HCT116 (cell line): ENCODE data around the gene FREM1. TPM values are rescaled to one million over a fixed set of nuclear protein-coding genes. Genes with fewer than 3 reads are reported as not detected.

Source experiments
- ATAC-seq: fragments of 200-7000 bp; cut with Tn5 transposase; 2 replicates; pipeline ENCODE4 v1.9.1; 2020; ENCODE audit warnings: mild to moderate bottlenecking, moderate library complexity
- BruUV-seq: library from RNA; stranded (reverse); fragments of 400-500 nt; replicated peaks from 2 replicates; lab custom pipeline; 2021; lab: Mats Ljungman, UMichigan
- CTCF ChIA-PET: fragments of 300-600 bp; sonication (Branson Sonifier 250); formaldehyde crosslinking; loops from one replicate; lab custom pipeline; 2021; ENCODE audit warnings: antibody characterized with exemption; lab: Charles Lee
- POLR2A ChIA-PET: fragments of 300-600, 350-600 bp; sonication (Branson Sonifier 250); formaldehyde crosslinking; loops from one replicate; lab custom pipeline; 2021; ENCODE audit warnings: antibody characterized with exemption; lab: Charles Lee
- RAD21 ChIA-PET, 2 experiments: fragments of 300-600 bp; sonication (Branson Sonifier 250); formaldehyde crosslinking; loops; one replicate each; lab custom pipeline; 2023; ENCODE audit warnings: low total read pairs in 2 of 2; ENCODE audit not compliant: uncharacterized antibody in 2 of 2, unreplicated experiment in 2 of 2, low non-redundant PET in 1 of 2; lab: Charles Lee
- DNase-seq: peaks from one replicate; pipeline ENCODE4 v3.0.0-alpha.2; 2010; ENCODE audit warnings: low read depth, low spot score
- H2AFZ ChIP-seq: fragments of 200-600 bp; shearing (Covaris generic), sonication (generic); 2 replicates; pipeline ENCODE4 v1.6.1; 2017; ENCODE audit warnings: low read depth, mixed run types, mixed read lengths, antibody characterized with exemption, low read length; ENCODE audit not compliant: poor library complexity, severe bottlenecking
- H3K27ac ChIP-seq: 2 replicates; pipeline ENCODE4 v1.5.1; 2012; ENCODE audit warnings: low read depth, low read length
- H3K27me3 ChIP-seq: fragments of 200-600 bp; sonication (generic); 2 replicates; pipeline ENCODE4 v1.6.1; 2016; ENCODE audit warnings: mixed run types, low read length, mixed read lengths; ENCODE audit not compliant: insufficient read depth
- H3K36me3 ChIP-seq, 2 experiments: fragments of 200-500 bp in 1 of 2; fragments of 200-600 bp in 1 of 2; sonication (Bioruptor generic) in 1 of 2; sonication (generic) in 1 of 2; 2 replicates each; pipeline versions ENCODE4 v1.5.1 to v1.6.1; 2014 to 2016; ENCODE audit warnings: low read length in 2 of 2, inconsistent platforms in 1 of 2, mixed read lengths in 1 of 2, mixed run types in 1 of 2; ENCODE audit not compliant: insufficient read depth in 2 of 2, control insufficient read depth in 1 of 2
- H3K4me1 ChIP-seq, 2 experiments: fragments of 200-600 bp in 1 of 2; sonication (generic) in 1 of 2; 2 replicates each; pipeline versions ENCODE4 v1.5.1 to v1.6.1; 2012 to 2017; ENCODE audit warnings: low read length in 2 of 2, inconsistent platforms in 1 of 2, mild to moderate bottlenecking in 1 of 2, mixed read lengths in 1 of 2, mixed run types in 1 of 2, moderate library complexity in 1 of 2; ENCODE audit not compliant: insufficient read depth in 2 of 2, control insufficient read depth in 1 of 2
- H3K4me2 ChIP-seq: fragments of 200-600 bp; sonication (generic); 2 replicates; pipeline ENCODE4 v1.6.1; 2017; ENCODE audit warnings: mixed run types, low read length, mixed read lengths
- H3K4me3 ChIP-seq, 2 experiments: fragments of 200-600 bp in 1 of 2; sonication (generic) in 1 of 2; replicated peaks in 1 of 2; 2 replicates each; pipeline ENCODE4 v1.5.1; 2011 to 2016; ENCODE audit warnings: low read length in 2 of 2, control low read depth in 1 of 2, low read depth in 1 of 2, mild to moderate bottlenecking in 1 of 2, mixed read lengths in 1 of 2, mixed run types in 1 of 2
- H3K79me2 ChIP-seq: fragments of 200-600 bp; sonication (generic); 2 replicates; pipeline ENCODE4 v1.6.1; 2017; ENCODE audit warnings: mild to moderate bottlenecking, mixed run types, low read length, moderate library complexity, mixed read lengths; ENCODE audit not compliant: insufficient read depth
- H3K9ac ChIP-seq: fragments of 200-600 bp; sonication (generic); 2 replicates; pipeline ENCODE4 v1.6.1; 2016; ENCODE audit warnings: low read length, mixed read lengths
- H3K9me2 ChIP-seq: fragments of 200-600 bp; sonication (generic), shearing (Covaris generic); 2 replicates; pipeline ENCODE4 v1.6.1; 2017; ENCODE audit warnings: mixed run types, mild to moderate bottlenecking, moderate library complexity; ENCODE audit not compliant: insufficient read depth
- H3K9me3 ChIP-seq, 2 experiments: fragments of 200-500 bp in 1 of 2; fragments of 200-600 bp in 1 of 2; sonication (Bioruptor generic) in 1 of 2; sonication (generic) in 1 of 2; 2 replicates each; pipeline ENCODE4 v1.6.1; 2014 to 2017; ENCODE audit warnings: low read length in 2 of 2, mixed read lengths in 2 of 2, inconsistent platforms in 1 of 2, low read depth in 1 of 2, mild to moderate bottlenecking in 1 of 2, mixed run types in 1 of 2, moderate library complexity in 1 of 2; ENCODE audit not compliant: control insufficient read depth in 1 of 2, insufficient read depth in 1 of 2
- H4K20me1 ChIP-seq: fragments of 200-600 bp; sonication (generic), shearing (Covaris generic); 2 replicates; pipeline ENCODE4 v1.6.1; 2017; ENCODE audit warnings: mixed run types, mild to moderate bottlenecking, moderate library complexity; ENCODE audit not compliant: insufficient read depth
- ATF3 ChIP-seq: IDR thresholded peaks from 2 replicates; pipeline ENCODE4 v1.6.1; 2012
- CBX3 ChIP-seq: IDR thresholded peaks from 2 replicates; pipeline ENCODE4 v1.6.1; 2012; ENCODE audit warnings: low read depth
- CEBPB ChIP-seq: IDR thresholded peaks from 2 replicates; pipeline ENCODE4 v1.6.1; 2012; ENCODE audit warnings: low read depth
- EGR1 ChIP-seq: IDR thresholded peaks from 2 replicates; pipeline ENCODE4 v1.6.1; 2012; ENCODE audit warnings: low read depth
- EZH2phosphoT487 ChIP-seq: fragments of 200-600 bp; IDR thresholded peaks from 2 replicates; pipeline ENCODE4 v1.6.1; 2018; ENCODE audit warnings: antibody characterized with exemption, borderline replicate concordance
- FOSL1 ChIP-seq: IDR thresholded peaks from 2 replicates; pipeline ENCODE4 v1.6.1; 2012; ENCODE audit warnings: low read depth
- JUND ChIP-seq: IDR thresholded peaks from 2 replicates; pipeline ENCODE4 v1.6.1; 2012
- MAX ChIP-seq: IDR thresholded peaks from 2 replicates; pipeline ENCODE4 v1.6.1; 2012
- POLR2A ChIP-seq: IDR thresholded peaks from 2 replicates; pipeline ENCODE4 v1.7.0; 2011; ENCODE audit warnings: borderline replicate concordance; ENCODE audit not compliant: insufficient read depth, insufficient read length; ENCODE audit errors: extremely low read depth
- POLR2AphosphoS5 ChIP-seq: IDR thresholded peaks from 2 replicates; pipeline ENCODE4 v1.6.1; 2011; ENCODE audit warnings: mild to moderate bottlenecking, low read depth, low read length, moderate library complexity
- SIN3A ChIP-seq: IDR thresholded peaks from 2 replicates; pipeline ENCODE4 v1.6.1; 2012; ENCODE audit warnings: low read depth
- SRF ChIP-seq: IDR thresholded peaks from 2 replicates; pipeline ENCODE4 v1.6.1; 2012; ENCODE audit warnings: low read depth
- TCF7L2 ChIP-seq: IDR thresholded peaks from 2 replicates; pipeline ENCODE4 v1.7.0; 2011; ENCODE audit warnings: borderline replicate concordance, inconsistent platforms; ENCODE audit not compliant: insufficient read depth, insufficient read length; ENCODE audit errors: extremely low read depth
- YY1 ChIP-seq: IDR thresholded peaks from 2 replicates; pipeline ENCODE4 v1.6.1; 2011; ENCODE audit warnings: low read length, low read depth, moderate library complexity, mild to moderate bottlenecking; ENCODE audit not compliant: insufficient replicate concordance; ENCODE audit errors: extremely low read depth
- ZBTB33 ChIP-seq: IDR thresholded peaks from 2 replicates; pipeline ENCODE4 v1.6.1; 2011; ENCODE audit warnings: mild to moderate bottlenecking, low read length, moderate library complexity; ENCODE audit not compliant: insufficient replicate concordance; ENCODE audit errors: extremely low read depth
- ZFX ChIP-seq: fragments of 450-650 bp; IDR thresholded peaks from 2 replicates; pipeline ENCODE4 v1.6.1; 2017
- ZNF274 ChIP-seq: fragments of 200-500 bp; sonication (Bioruptor generic); IDR thresholded peaks from 2 replicates; pipeline ENCODE4 v1.6.1; 2014; ENCODE audit warnings: mild to moderate bottlenecking, low read depth, low read length, inconsistent platforms
- intact Hi-C: fragments of 100-400 bp; cut with micrococcal nuclease; formaldehyde crosslinking; loops from 2 replicates; pipeline ENCODE4 v1.10.0; 2022
- total RNA-seq: library from RNA; stranded (reverse); gene quantifications from one replicate; pipeline ENCODE4 v1.2.1, GENCODE V29; 2021; ENCODE audit not compliant: unreplicated experiment

Gene FREM1
- total RNA-seq, 1 experiment from 2014 or later: 0.12 TPM

DNA sequence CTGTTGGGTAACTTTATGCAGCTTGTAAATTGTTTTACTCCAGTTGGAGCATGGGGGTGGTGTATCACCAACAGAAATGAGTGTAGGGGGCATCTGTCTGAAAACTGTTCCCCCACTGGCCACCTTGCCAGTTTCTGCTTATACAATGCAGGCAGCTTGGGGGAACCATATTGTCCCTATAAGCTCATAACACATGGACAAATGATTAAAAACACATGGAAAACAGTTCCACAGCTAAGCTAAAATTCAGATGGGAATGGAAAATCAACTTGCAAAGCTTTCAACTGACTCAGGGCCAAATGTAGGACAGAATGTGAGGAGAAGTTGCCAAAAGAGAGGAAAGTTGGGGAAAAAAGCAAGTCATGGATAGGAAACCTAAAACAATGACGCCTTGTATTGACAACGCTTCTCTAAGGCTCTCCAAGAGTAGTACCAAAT, 179.7 kb downstream of the FREM1 start:
- intact Hi-C loops: no loop called here
- no peaks in the 10 kb centered on the region for H3K9me2 ChIP-seq
- H3K36me3 ChIP-seq: no peaks in the 10 kb centered on the region
- H3K79me2 ChIP-seq: no peaks in the 10 kb centered on the region
- no peak overlapping the region for H3K4me2 ChIP-seq
- no peaks in the 10 kb centered on the region for H4K20me1 ChIP-seq
- no peak for TF ChIP-seq EZH2phosphoT487
- no peak for TF ChIP-seq MAX
- no peak for TF ChIP-seq FOSL1
- TF ChIP-seq POLR2A: no peak
- TF ChIP-seq EGR1: no peak
- no peak for TF ChIP-seq ZNF274
- no peak for TF ChIP-seq SIN3A
- TF ChIP-seq CBX3: no peak
- no peak for TF ChIP-seq JUND
- TF ChIP-seq CEBPB: no peak
- TF ChIP-seq ZFX: no peak
- TF ChIP-seq ATF3: no peak
- no peak for TF ChIP-seq YY1
- BruUV-seq: no TSS peak
- no peaks in the 10 kb centered on the region for H3K4me1 ChIP-seq
- ATAC-seq: no peak
- H3K9ac ChIP-seq: no peak overlapping the region
- no peak overlapping the region for H3K4me3 ChIP-seq
- POLR2A ChIA-PET: no interaction called here
- H3K27me3 ChIP-seq: peaks cover 21% of the 10 kb centered on the region
- no peak overlapping the region for H2AFZ ChIP-seq
- RAD21 ChIA-PET: no interaction called here
- CTCF ChIA-PET: no interaction called here
- no peak for DNase-seq
- no peaks in the 10 kb centered on the region for H3K9me3 ChIP-seq
- no peak overlapping the region for H3K27ac ChIP-seq

DNA sequence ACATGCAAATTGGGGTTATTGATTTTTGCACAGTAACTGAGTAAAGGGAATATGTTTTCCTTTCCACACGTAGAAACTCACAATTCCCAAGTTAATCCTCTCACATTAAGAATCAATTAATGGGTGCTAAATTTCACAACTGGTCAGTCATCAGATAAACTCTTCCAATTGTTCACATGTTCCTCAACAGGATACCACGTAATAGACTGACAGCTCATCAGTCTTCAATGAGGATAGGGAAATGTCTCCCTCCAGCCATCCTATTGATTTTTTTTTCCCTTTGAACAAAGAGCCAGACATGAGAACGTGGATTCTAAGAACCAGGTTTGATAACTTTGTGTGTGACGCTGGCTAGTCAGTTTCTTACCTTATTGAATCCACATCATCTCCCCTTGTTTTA, 186.9 kb downstream of the FREM1 start:
- no peak overlapping the region for H3K4me2 ChIP-seq
- BruUV-seq: no TSS peak
- TF ChIP-seq ZBTB33 (no peak), SIN3A (no peak), POLR2A (no peak), JUND (no peak), ATF3 (no peak), SRF (no peak), POLR2AphosphoS5 (no peak), TCF7L2 (no peak), CEBPB (no peak), MAX (no peak), ZFX (no peak)

More for the DNA sequence above, 186.9 kb downstream of the FREM1 start:
- ChIA-PET CTCF (no interaction called here), RAD21 (no interaction called here), POLR2A (no interaction called here)
- Histone ChIP-seq H3K4me1 (no peaks in the 10 kb centered on the region), H3K79me2 (no peaks in the 10 kb centered on the region), H3K27ac (no peak overlapping the region), H3K9ac (no peak overlapping the region), H3K36me3 (no peaks in the 10 kb centered on the region), H2AFZ (no peak overlapping the region), H3K4me3 (no peak overlapping the region), H3K9me3 (no peaks in the 10 kb centered on the region), H4K20me1 (no peaks in the 10 kb centered on the region; the same call in 1 of the 2 replicates), H3K27me3 (peaks cover 37% of the 10 kb centered on the region), H3K9me2 (no peaks in the 10 kb centered on the region)
- ATAC-seq: no peak
- intact Hi-C loops: no loop called here
- no peak for DNase-seq
